SK-N-MC (cell line): Measurements from ENCODE around the gene OSBPL5.
"Not testable (repeated sequence)": the region's sequence is repeated elsewhere in the genome, so short reads cannot be mapped to it uniquely, and the experiment has no call there.

Experiments
- EZH2 ChIP-seq: fragments of 200-600 bp; sonication (generic); IDR thresholded peaks from one replicate; pipeline ENCODE4 v1.6.1; 2017; ENCODE audit warnings: antibody characterized with exemption
- POLR2AphosphoS5 ChIP-seq: IDR thresholded peaks from 2 replicates; pipeline ENCODE4 v1.6.1; 2012; ENCODE audit warnings: mild to moderate bottlenecking, low read depth, low read length, borderline replicate concordance

GRCh38 chr11:3066308-3066707, 98.8 kb downstream of the OSBPL5 start:
- TF ChIP-seq POLR2AphosphoS5, EZH2: not testable (repeated sequence)
